HTR-8/SVneo (cell line): ENCODE data around the gene FNBP1.
"Not testable (repeated sequence)": the region's sequence is repeated elsewhere in the genome, so short reads cannot be mapped to it uniquely, and the experiment has no call there.

Experiments used
- DNase-seq: peaks from one replicate; pipeline ENCODE4 v3.0.0; 2011; ENCODE audit warnings: low spot score, mixed read lengths; ENCODE audit not compliant: insufficient read length
- FAIRE-seq: peaks from 2 replicates; lab custom pipeline; 2011; peaks lifted over from hg19 to GRCh38; lab: Jason Lieb, UNC

FNBP1 gene

GRCh38 chr9:129901993-129902739 lies 140.8 kb downstream of the FNBP1 start:
- FAIRE-seq (no peak), DNase-seq (no peak)

- DNase-seq, result no peak
- FAIRE-seq, result no peak
Observed at GRCh38 chr9:129900263-129901027, 142.5 kb downstream of the FNBP1 start.

- DNase-seq (no peak), FAIRE-seq (no peak)
Observed at GRCh38 chr9:129899620-129900019, 143.4 kb downstream of the FNBP1 start.

- DNase-seq, result no peak
- no peak for FAIRE-seq
Observed at GRCh38 chr9:129898185-129898584, 144.8 kb downstream of the FNBP1 start.

- FAIRE-seq (no peak), DNase-seq (no peak)
Observed at GRCh38 chr9:129897263-129897662, 145.7 kb downstream of the FNBP1 start.

- FAIRE-seq (no peak), DNase-seq (no peak)
Observed at GRCh38 chr9:129895376-129896268, 147.4 kb downstream of the FNBP1 start.

GRCh38 chr9:129894120-129894823 lies 148.7 kb downstream of the FNBP1 start:
- FAIRE-seq, result no peak
- no peak for DNase-seq

- FAIRE-seq, result no peak
Observed at GRCh38 chr9:129891569-129891968, 151.4 kb downstream of the FNBP1 start.

GRCh38 chr9:129890718-129891299 lies 152.2 kb downstream of the FNBP1 start:
- not testable (repeated sequence) for DNase-seq, FAIRE-seq

More at GRCh38 chr9:129891569-129891968, 151.4 kb downstream of the FNBP1 start:
- no peak for DNase-seq

- FAIRE-seq (no peak), DNase-seq (no peak)
Observed at GRCh38 chr9:129889941-129890717, 152.9 kb downstream of the FNBP1 start.

- no peak for FAIRE-seq
- DNase-seq, result no peak
Observed at GRCh38 chr9:129889122-129889940, 153.7 kb downstream of the FNBP1 start.

- DNase-seq (no peak), FAIRE-seq (no peak)
Observed at GRCh38 chr9:129888293-129889121, 154.5 kb downstream of the FNBP1 start.

- DNase-seq, result peak; percentile 23
- FAIRE-seq, result no peak
Observed at GRCh38 chr9:129887334-129888292, 155.4 kb downstream of the FNBP1 start.

- DNase-seq (no peak), FAIRE-seq (no peak)
Observed at GRCh38 chr9:129886226-129887174, 156.5 kb downstream of the FNBP1 start.

- DNase-seq (peak; percentile 85), FAIRE-seq (no peak)
Observed at GRCh38 chr9:129885670-129886106, 157.3 kb downstream of the FNBP1 start.
